ENCODE data around the gene ANKS1B.
"Not testable (repeated sequence)": the region's sequence is repeated elsewhere in the genome, so short reads cannot be mapped to it uniquely, and the experiment has no call there.

- TF ChIP-seq CTCF (IDR thresholded peaks at IDR 0.05; ENCODE audit: low read depth, low read length, missing input control): not testable (repeated sequence)
- TF ChIP-seq, protein P1, sequence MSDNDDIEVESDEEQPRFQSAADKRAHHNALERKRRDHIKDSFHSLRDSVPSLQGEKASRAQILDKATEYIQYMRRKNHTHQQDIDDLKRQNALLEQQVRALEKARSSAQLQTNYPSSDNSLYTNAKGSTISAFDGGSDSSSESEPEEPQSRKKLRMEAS (IDR thresholded peaks at IDR 0.05): not testable (repeated sequence)
These were observed 268.8 kb downstream of the ANKS1B start for GRCh38 chr12:99715841-99716510.
